ENCODE results near the gene FRRS1.

FRRS1 gene

DNA sequence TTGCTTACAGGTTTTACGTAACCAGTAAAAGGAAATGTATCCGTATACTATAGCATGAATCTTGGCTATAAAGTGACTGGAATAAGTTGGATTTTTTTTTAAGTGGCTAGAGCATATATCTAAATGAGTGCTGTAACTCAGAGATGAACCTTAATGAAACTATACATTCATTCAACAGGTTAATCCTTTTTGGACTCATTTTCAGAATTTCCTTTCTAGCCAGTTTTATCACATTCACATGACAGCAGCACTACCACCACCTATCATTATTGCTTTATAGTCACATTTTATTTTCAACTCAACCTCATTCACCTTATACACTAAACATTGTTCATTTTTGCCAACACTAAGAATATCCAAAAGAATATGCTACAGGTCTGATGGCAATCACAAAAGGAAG is 30.6 kb downstream of the FRRS1 start:
- no peak for DNase-seq
- no peak overlapping the region for H3K4me3 ChIP-seq (ENCODE audit: control insufficient read depth in 1 of 7, extremely low read depth in 1 of 7, insufficient read depth in 4 of 7, low read depth in 2 of 7, low read length in 6 of 7)
- H3K4me1 ChIP-seq (ENCODE audit: control extremely low read depth in 1 of 4, control insufficient read depth in 4 of 4, insufficient read depth in 4 of 4, low read length in 3 of 4) = no peaks in the 10 kb centered on the region
- no CpG with 5 or more reads among the region's 2 CpGs for WGBS (ENCODE audit: insufficient coverage)
- CTCF ChIA-PET = no interaction called here
- no peaks in the 10 kb centered on the region for H3K27me3 ChIP-seq (replicated peaks in 2 of 5; ENCODE audit: control insufficient read depth in 4 of 5, insufficient read depth in 5 of 5, low read length in 4 of 5)
- H3K27ac ChIP-seq (ENCODE audit: insufficient read depth in 1 of 2, low read depth in 1 of 2, low read length in 2 of 2, poor library complexity in 1 of 2, severe bottlenecking in 2 of 2) = no peak overlapping the region
- H3K9me3 ChIP-seq (ENCODE audit: control extremely low read depth in 1 of 5, control insufficient read depth in 4 of 5, insufficient read depth in 2 of 5, low read depth in 1 of 5, low read length in 4 of 5) = no peaks in the 10 kb centered on the region
- H3K36me3 ChIP-seq (ENCODE audit: control insufficient read depth in 4 of 4, insufficient read depth in 4 of 4, low read length in 3 of 4) = peaks cover 0 to 8% (median 2%) of the 10 kb centered on the region in 4 experiments
- POLR2A ChIA-PET = no interaction called here

DNA sequence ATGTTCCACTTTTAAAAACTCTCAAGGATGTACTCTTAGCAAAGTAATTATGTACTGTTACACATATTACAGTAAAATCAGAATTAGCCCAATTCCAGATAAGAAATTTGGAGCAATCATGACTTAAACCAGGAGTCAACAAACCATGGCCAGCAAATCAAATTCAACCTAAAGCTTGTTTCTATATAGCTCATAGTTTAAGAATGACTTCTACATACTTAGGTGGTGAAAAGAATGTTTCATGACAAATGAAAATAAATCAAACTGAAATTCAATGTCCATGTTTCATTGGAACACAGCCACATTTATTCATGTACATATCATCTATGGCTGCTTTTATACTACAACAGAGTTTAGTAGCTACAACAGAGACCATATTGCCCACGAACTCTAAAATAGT is 35.1 kb downstream of the FRRS1 start:
- Histone ChIP-seq H3K4me3 (ENCODE audit: control insufficient read depth in 1 of 7, extremely low read depth in 1 of 7, insufficient read depth in 4 of 7, low read depth in 2 of 7, low read length in 6 of 7) (no peak overlapping the region), H3K27ac (ENCODE audit: insufficient read depth in 1 of 2, low read depth in 1 of 2, low read length in 2 of 2, poor library complexity in 1 of 2, severe bottlenecking in 2 of 2) (no peak overlapping the region), H3K27me3 (replicated peaks in 2 of 5; ENCODE audit: control insufficient read depth in 4 of 5, insufficient read depth in 5 of 5, low read length in 4 of 5) (no peaks in the 10 kb centered on the region), H3K4me1 (ENCODE audit: control extremely low read depth in 1 of 4, control insufficient read depth in 4 of 4, insufficient read depth in 4 of 4, low read length in 3 of 4) (peaks cover 0 to 13% (median 1%) of the 10 kb centered on the region in 4 experiments), H3K36me3 (ENCODE audit: control insufficient read depth in 4 of 4, insufficient read depth in 4 of 4, low read length in 3 of 4) (peaks cover 0 to 2% (median 0%) of the 10 kb centered on the region in 4 experiments), H3K9me3 (ENCODE audit: control extremely low read depth in 1 of 5, control insufficient read depth in 4 of 5, insufficient read depth in 2 of 5, low read depth in 1 of 5, low read length in 4 of 5) (no peaks in the 10 kb centered on the region)
- CTCF ChIA-PET = interaction anchor here (2.4 kb wide), 1 partner anchor 13 kb away, joined by 8 read pairs; no protein-coding TSS in a partner anchor
- DNase-seq = no peak
- WGBS (ENCODE audit: insufficient coverage) = no CpG with 5 or more reads among the region's 1 CpG
- POLR2A ChIA-PET = no interaction called here

DNA sequence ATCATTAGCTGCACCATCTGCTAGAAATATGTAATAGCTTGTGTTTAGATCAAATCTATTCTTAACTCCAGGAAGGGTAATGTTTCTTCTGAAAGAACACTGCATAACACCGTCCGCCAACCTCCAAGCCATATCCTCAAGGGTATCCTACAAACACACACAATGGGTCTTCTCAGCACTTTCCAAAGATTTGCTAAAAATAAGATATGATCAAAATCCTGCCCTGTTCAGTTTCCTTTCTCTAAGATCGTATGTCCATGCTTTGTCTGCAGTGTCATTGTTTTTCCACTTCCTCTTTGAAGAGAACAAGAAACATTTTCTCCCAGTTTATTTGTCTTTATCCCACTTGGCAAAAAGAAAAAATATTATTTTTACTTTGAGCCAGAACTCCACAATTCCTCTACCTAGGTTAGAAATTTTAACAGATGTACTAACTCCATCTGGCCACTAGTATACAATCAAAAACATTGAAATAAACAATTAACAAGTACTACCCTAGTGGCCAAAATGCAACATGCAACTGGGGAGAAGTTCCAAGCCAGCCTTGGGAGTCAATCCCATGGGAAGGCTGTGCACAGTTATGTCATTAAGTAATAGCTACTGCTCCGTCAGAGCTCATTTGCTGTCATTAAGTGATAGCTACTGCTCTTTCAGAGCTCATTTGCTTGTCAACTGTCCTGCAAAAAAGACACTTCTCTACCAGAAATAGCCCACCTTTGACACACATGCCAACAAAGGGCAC is 37.8 kb downstream of the FRRS1 start:
- Histone ChIP-seq H3K36me3 (ENCODE audit: control insufficient read depth in 4 of 4, insufficient read depth in 4 of 4, low read length in 3 of 4) (no peaks in the 10 kb centered on the region), H3K4me1 (ENCODE audit: control extremely low read depth in 1 of 4, control insufficient read depth in 4 of 4, insufficient read depth in 4 of 4, low read length in 3 of 4) (peaks cover 0 to 13% (median 1%) of the 10 kb centered on the region in 4 experiments), H3K9me3 (ENCODE audit: control extremely low read depth in 1 of 5, control insufficient read depth in 4 of 5, insufficient read depth in 2 of 5, low read depth in 1 of 5, low read length in 4 of 5) (no peaks in the 10 kb centered on the region), H3K27me3 (replicated peaks in 2 of 5; ENCODE audit: control insufficient read depth in 4 of 5, insufficient read depth in 5 of 5, low read length in 4 of 5) (no peaks in the 10 kb centered on the region), H3K4me3 (ENCODE audit: control insufficient read depth in 1 of 7, extremely low read depth in 1 of 7, insufficient read depth in 4 of 7, low read depth in 2 of 7, low read length in 6 of 7) (peak overlapping the region in 1 of 7 experiments; percentile 17), H3K27ac (ENCODE audit: insufficient read depth in 1 of 2, low read depth in 1 of 2, low read length in 2 of 2, poor library complexity in 1 of 2, severe bottlenecking in 2 of 2) (no peak overlapping the region)
- peak in 2 of 3 donors; percentile 28 to 32 for DNase-seq
- 53% methylated on average over 4 of the region's 4 CpGs for WGBS (ENCODE audit: insufficient coverage)
- ChIA-PET POLR2A (no interaction called here), CTCF (interaction anchor here (0.7 to 1.0 kb wide), 4 partner anchors 12 to 545 kb away, joined by 3 to 6 read pairs (median 4); no protein-coding TSS in a partner anchor)

DNA sequence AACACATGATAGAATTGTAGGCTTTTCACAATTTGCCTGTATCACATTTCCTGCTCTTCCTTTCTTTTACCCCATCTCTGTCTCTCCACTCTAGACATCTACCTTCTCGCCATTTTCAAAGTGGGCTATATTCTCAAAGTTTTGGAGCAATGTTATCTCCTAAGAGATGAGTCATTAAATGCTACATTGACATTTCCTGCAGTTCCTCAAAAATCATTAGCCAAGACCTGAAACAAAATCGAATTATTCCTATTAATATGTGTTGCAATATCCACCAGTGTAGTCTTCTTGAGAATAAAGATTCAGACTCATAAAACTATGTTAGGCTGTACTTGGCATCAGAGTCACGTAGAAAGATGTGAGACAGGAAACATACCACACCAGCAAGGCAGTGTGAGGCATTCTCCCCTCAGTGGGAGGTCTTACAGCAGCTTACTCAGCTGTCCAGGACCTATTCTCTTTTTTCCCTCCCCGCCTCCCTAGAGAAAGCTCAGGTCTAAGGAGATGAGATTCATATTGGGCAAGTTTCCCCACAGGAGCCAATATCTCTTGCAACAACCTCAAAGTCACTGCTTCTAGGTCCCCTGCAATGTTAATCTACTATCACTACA is 38.8 kb downstream of the FRRS1 start:
- POLR2A ChIA-PET = no interaction called here
- peaks cover 0 to 13% (median 1%) of the 10 kb centered on the region in 4 experiments for H3K4me1 ChIP-seq (ENCODE audit: control extremely low read depth in 1 of 4, control insufficient read depth in 4 of 4, insufficient read depth in 4 of 4, low read length in 3 of 4)

DNA sequence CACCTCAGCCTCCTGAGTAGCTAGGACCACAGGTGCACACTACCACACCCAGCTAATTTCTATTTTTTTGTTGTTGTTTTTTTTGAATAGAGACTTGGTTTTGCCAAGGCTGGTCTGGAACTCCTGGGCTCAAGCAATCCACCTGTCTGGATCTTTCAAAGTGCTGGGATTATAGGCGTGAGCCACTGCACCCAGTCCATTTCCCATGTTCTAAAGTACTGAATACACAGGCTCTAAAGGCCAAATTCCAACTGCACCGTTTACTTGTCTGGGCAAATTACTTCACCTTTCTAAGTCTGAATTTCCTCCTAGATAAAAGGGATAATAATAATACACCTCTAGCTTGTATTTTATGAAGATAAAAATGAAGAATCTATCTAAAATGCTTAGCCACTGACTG is 39.6 kb downstream of the FRRS1 start:
- POLR2A ChIA-PET = no interaction called here
- CTCF ChIA-PET = interaction anchor here (1.1 kb wide), 1 partner anchor 16 kb away, joined by 3 read pairs; no protein-coding TSS in a partner anchor
- WGBS (ENCODE audit: insufficient coverage) = 100% methylated on average over 1 of the region's 2 CpGs

More for the DNA sequence above, 38.8 kb downstream of the FRRS1 start:
- Histone ChIP-seq H3K9me3 (ENCODE audit: control extremely low read depth in 1 of 5, control insufficient read depth in 4 of 5, insufficient read depth in 2 of 5, low read depth in 1 of 5, low read length in 4 of 5) (no peaks in the 10 kb centered on the region), H3K27me3 (replicated peaks in 2 of 5; ENCODE audit: control insufficient read depth in 4 of 5, insufficient read depth in 5 of 5, low read length in 4 of 5) (no peaks in the 10 kb centered on the region), H3K4me3 (ENCODE audit: control insufficient read depth in 1 of 7, extremely low read depth in 1 of 7, insufficient read depth in 4 of 7, low read depth in 2 of 7, low read length in 6 of 7) (no peak overlapping the region), H3K27ac (ENCODE audit: insufficient read depth in 1 of 2, low read depth in 1 of 2, low read length in 2 of 2, poor library complexity in 1 of 2, severe bottlenecking in 2 of 2) (no peak overlapping the region), H3K36me3 (ENCODE audit: control insufficient read depth in 4 of 4, insufficient read depth in 4 of 4, low read length in 3 of 4) (no peaks in the 10 kb centered on the region)
- CTCF ChIA-PET = no interaction called here
- WGBS (ENCODE audit: insufficient coverage) = 95% methylated on average over 3 of the region's 4 CpGs
- peak in 2 of 3 donors; percentile 8 to 10 for DNase-seq

DNA sequence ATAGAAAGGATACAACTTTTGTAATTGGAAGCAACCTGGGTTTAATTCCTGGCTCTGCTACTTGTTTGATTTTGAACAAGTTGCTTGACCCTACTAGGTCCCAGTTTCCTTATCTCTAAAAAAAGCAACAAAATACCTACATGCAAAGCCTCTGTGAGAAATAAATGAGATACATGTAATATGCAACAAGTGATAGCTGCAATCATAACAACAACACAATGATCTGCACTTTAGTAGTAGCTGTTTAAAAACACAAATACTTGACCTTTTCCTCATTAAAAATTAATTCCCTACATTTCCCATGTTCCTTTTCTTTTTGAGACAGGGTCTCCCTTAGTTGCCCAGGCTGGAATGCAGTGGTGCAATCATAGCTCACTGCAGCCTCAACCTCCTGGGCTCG is 40.0 kb downstream of the FRRS1 start:
- no CpG with 5 or more reads among the region's 1 CpG for WGBS (ENCODE audit: insufficient coverage)
- no peak for DNase-seq
- Histone ChIP-seq H3K27ac (ENCODE audit: insufficient read depth in 1 of 2, low read depth in 1 of 2, low read length in 2 of 2, poor library complexity in 1 of 2, severe bottlenecking in 2 of 2) (no peak overlapping the region), H3K4me3 (ENCODE audit: control insufficient read depth in 1 of 7, extremely low read depth in 1 of 7, insufficient read depth in 4 of 7, low read depth in 2 of 7, low read length in 6 of 7) (no peak overlapping the region), H3K36me3 (ENCODE audit: control insufficient read depth in 4 of 4, insufficient read depth in 4 of 4, low read length in 3 of 4) (no peaks in the 10 kb centered on the region), H3K9me3 (ENCODE audit: control extremely low read depth in 1 of 5, control insufficient read depth in 4 of 5, insufficient read depth in 2 of 5, low read depth in 1 of 5, low read length in 4 of 5) (no peaks in the 10 kb centered on the region), H3K27me3 (replicated peaks in 2 of 5; ENCODE audit: control insufficient read depth in 4 of 5, insufficient read depth in 5 of 5, low read length in 4 of 5) (no peaks in the 10 kb centered on the region), H3K4me1 (ENCODE audit: control extremely low read depth in 1 of 4, control insufficient read depth in 4 of 4, insufficient read depth in 4 of 4, low read length in 3 of 4) (peaks cover 0 to 13% (median 1%) of the 10 kb centered on the region in 4 experiments)
- ChIA-PET CTCF (interaction anchor here (1.1 kb wide), 1 partner anchor 16 kb away, joined by 3 read pairs; no protein-coding TSS in a partner anchor), POLR2A (no interaction called here)

More for the DNA sequence above, 39.6 kb downstream of the FRRS1 start:
- Histone ChIP-seq H3K27me3 (replicated peaks in 2 of 5; ENCODE audit: control insufficient read depth in 4 of 5, insufficient read depth in 5 of 5, low read length in 4 of 5) (no peaks in the 10 kb centered on the region), H3K27ac (ENCODE audit: insufficient read depth in 1 of 2, low read depth in 1 of 2, low read length in 2 of 2, poor library complexity in 1 of 2, severe bottlenecking in 2 of 2) (no peak overlapping the region), H3K36me3 (ENCODE audit: control insufficient read depth in 4 of 4, insufficient read depth in 4 of 4, low read length in 3 of 4) (no peaks in the 10 kb centered on the region), H3K4me3 (ENCODE audit: control insufficient read depth in 1 of 7, extremely low read depth in 1 of 7, insufficient read depth in 4 of 7, low read depth in 2 of 7, low read length in 6 of 7) (no peak overlapping the region), H3K9me3 (ENCODE audit: control extremely low read depth in 1 of 5, control insufficient read depth in 4 of 5, insufficient read depth in 2 of 5, low read depth in 1 of 5, low read length in 4 of 5) (no peaks in the 10 kb centered on the region), H3K4me1 (ENCODE audit: control extremely low read depth in 1 of 4, control insufficient read depth in 4 of 4, insufficient read depth in 4 of 4, low read length in 3 of 4) (peaks cover 0 to 13% (median 1%) of the 10 kb centered on the region in 4 experiments)
- no peak for DNase-seq

DNA sequence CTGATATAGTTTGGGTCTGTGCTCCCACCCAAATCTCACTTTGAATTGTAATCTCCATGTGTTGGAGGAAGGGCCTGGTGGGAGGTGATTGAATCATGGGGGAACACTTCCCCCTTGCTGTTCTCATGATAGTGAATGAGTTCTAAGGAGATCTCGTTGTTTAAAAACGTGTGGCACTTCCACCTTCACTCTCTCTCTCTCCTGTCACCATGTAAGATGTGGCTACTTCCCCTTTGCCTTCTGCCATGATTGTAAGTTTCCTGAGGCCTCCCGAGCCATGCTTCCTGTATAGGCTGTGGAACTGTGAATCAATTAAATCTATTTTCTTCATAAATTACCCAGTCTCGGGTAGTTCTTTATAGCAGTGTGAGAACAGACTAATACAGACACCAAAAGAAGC is 40.4 kb downstream of the FRRS1 start:
- Histone ChIP-seq H3K9me3 (ENCODE audit: control extremely low read depth in 1 of 5, control insufficient read depth in 4 of 5, insufficient read depth in 2 of 5, low read depth in 1 of 5, low read length in 4 of 5) (no peaks in the 10 kb centered on the region), H3K36me3 (ENCODE audit: control insufficient read depth in 4 of 4, insufficient read depth in 4 of 4, low read length in 3 of 4) (no peaks in the 10 kb centered on the region), H3K27me3 (replicated peaks in 2 of 5; ENCODE audit: control insufficient read depth in 4 of 5, insufficient read depth in 5 of 5, low read length in 4 of 5) (no peaks in the 10 kb centered on the region), H3K4me3 (ENCODE audit: control insufficient read depth in 1 of 7, extremely low read depth in 1 of 7, insufficient read depth in 4 of 7, low read depth in 2 of 7, low read length in 6 of 7) (no peak overlapping the region), H3K27ac (ENCODE audit: insufficient read depth in 1 of 2, low read depth in 1 of 2, low read length in 2 of 2, poor library complexity in 1 of 2, severe bottlenecking in 2 of 2) (no peak overlapping the region), H3K4me1 (ENCODE audit: control extremely low read depth in 1 of 4, control insufficient read depth in 4 of 4, insufficient read depth in 4 of 4, low read length in 3 of 4) (peaks cover 0 to 13% (median 1%) of the 10 kb centered on the region in 4 experiments)
- WGBS (ENCODE audit: insufficient coverage) = 20% methylated on average over 1 of the region's 4 CpGs
- peak in 2 of 3 donors; percentile 20 to 27 for DNase-seq
- ChIA-PET CTCF (interaction anchor here (1.1 kb wide), 1 partner anchor 15 kb away, joined by 3 read pairs; no protein-coding TSS in a partner anchor), POLR2A (no interaction called here)
